Measurements from ENCODE around the gene LRRC56. TPM values are rescaled to one million over a fixed set of nuclear protein-coding genes. Genes with fewer than 3 reads are reported as not detected.

LRRC56 gene
- polyA plus RNA-seq, 1 donor: 2.4 TPM

DNA sequence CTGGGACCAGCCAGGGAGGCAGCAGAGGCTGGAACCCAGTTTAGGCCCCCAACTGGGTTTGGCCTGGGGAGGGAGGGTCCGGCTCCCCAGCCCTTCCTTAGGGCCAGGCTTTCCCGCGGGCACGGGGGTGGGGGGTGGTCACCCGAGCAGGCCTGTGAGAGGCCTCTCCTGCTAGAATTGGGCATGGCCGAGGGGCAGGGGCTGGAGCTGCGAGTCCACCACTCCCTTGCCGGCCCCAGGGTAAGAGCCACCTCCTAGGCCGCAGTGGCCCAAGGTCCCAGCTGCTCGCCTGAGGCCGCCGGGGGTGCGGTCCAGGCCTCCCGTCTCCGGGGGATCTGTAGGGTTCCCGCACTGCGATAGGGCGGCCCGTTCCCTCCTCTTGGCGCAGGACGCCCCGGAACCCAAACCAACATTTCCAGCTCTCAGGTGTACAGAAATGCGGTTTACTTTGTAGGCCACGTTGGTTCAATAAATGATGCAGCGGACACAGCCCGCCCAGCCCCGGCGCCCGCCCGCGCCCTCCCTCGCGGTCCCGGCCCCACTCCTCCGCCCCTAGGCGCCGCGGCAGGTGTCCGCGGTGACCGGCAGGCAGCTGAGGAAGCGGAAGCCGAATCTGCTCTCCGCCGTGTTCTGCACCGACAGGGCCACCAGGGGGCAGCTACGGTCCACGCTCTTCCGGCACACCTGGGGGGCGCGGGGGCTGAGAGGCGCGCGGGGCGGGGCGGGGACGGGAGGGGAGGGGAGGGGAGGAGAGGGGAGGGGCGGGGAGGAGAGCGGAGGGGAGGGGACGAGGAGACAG, 17.3 kb downstream of the LRRC56 start:
- no peaks in the 10 kb centered on the region for H3K36me3 ChIP-seq (ENCODE audit: control insufficient read depth, insufficient read depth, low read length)
- peak in 1 of 2 donors; percentile 63 for DNase-seq
- peaks cover 5% of the 10 kb centered on the region for H3K9me3 ChIP-seq (ENCODE audit: control insufficient read depth, low read depth, low read length)
- H3K4me3 ChIP-seq (ENCODE audit: low read length): peak overlapping the region; percentile 28
- H3K27me3 ChIP-seq (ENCODE audit: control insufficient read depth, insufficient read depth, low read length): peaks cover 51% of the 10 kb centered on the region
- WGBS (ENCODE audit: insufficient coverage, low lambda C conversion rate): no CpG with 5 or more reads among the region's 60 CpGs
- peaks cover 16% of the 10 kb centered on the region for H3K4me1 ChIP-seq (ENCODE audit: control insufficient read depth, insufficient read depth, low read length)
- no peak overlapping the region for H3K27ac ChIP-seq (ENCODE audit: low read length)

DNA sequence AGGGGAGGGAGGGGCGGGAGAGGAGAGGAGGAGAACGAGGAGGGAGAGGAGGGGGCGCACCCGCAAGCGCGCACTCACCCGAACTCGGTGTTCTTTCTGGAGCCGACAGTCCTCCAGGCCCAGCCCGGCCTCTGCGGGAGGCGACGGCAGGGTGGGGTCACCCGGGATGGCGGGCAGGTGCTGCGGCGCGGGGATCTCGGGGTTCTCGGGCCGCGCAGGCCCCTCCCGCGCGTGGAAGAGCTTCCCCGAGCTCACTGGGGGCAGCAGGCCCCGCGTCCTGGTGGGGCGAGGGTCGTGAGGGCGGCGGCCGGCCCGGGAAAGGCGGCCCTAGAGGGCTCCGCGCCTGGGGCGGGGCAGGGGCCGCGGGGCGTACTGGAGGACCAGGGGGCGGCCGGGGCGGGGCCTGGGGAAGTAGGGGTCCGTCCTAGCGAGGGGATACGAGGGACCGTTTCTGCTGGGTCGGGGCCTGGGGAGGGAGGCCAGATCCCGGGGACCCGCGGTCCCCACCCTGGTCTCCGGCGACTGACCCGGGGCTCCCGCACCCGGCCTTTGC, 18.0 kb downstream of the LRRC56 start:
- Histone ChIP-seq H3K27ac (ENCODE audit: low read length) (no peak overlapping the region), H3K27me3 (ENCODE audit: control insufficient read depth, insufficient read depth, low read length) (peaks cover 56% of the 10 kb centered on the region), H3K4me1 (ENCODE audit: control insufficient read depth, insufficient read depth, low read length) (peaks cover 22% of the 10 kb centered on the region), H3K36me3 (ENCODE audit: control insufficient read depth, insufficient read depth, low read length) (no peaks in the 10 kb centered on the region), H3K9me3 (ENCODE audit: control insufficient read depth, low read depth, low read length) (peaks cover 5% of the 10 kb centered on the region), H3K4me3 (ENCODE audit: low read length) (no peak overlapping the region)
- no CpG with 5 or more reads among the region's 57 CpGs for WGBS (ENCODE audit: insufficient coverage, low lambda C conversion rate)
- DNase-seq: no peak

DNA sequence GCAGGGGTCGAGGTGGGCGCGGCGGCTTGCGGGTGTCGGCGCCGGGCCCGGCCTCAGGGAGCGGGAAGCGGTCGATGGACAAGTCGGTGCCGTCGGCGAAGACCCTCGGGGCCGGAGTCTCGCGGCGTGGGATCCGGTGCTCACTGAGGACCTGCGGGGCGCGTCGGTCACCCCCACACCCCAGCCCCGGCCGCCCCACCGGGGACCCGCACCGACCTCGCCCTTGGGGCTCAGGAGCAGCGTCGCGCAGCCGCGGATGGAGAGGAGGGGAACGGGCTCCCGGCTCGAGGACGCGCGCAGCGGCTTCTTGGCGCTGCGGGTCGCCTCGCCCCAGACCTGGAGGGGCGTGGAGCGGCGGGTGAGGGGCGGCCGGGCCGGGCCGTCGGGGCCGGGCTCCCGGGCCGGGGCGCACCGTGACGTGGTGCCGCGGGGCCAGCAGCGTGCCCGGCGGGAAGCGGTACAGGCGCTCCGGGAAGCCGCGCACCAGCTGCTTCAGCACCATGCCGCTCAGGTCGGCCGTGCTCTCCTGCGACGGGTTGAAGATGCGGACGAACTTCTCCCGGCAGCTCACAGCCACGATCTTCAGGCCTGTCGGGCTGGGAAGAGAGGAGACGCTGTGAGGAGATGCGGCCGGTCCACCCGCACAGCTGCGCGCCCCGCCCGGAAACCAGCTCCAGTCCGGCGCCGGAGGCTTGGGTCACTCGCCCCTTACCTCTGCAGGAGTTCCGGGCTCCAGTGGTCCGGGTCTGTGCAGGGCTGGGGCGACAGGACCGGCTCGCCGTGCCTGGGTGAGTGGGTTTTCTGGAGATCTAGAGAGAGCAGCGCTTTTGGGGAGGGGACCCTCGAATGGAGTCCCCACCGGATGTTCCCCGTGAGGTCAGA, 18.7 kb downstream of the LRRC56 start:
- H3K9me3 ChIP-seq (ENCODE audit: control insufficient read depth, low read depth, low read length): peaks cover 5% of the 10 kb centered on the region
- WGBS (ENCODE audit: insufficient coverage, low lambda C conversion rate): no CpG with 5 or more reads among the region's 104 CpGs
- no peak overlapping the region for H3K4me3 ChIP-seq (ENCODE audit: low read length)

DNA sequence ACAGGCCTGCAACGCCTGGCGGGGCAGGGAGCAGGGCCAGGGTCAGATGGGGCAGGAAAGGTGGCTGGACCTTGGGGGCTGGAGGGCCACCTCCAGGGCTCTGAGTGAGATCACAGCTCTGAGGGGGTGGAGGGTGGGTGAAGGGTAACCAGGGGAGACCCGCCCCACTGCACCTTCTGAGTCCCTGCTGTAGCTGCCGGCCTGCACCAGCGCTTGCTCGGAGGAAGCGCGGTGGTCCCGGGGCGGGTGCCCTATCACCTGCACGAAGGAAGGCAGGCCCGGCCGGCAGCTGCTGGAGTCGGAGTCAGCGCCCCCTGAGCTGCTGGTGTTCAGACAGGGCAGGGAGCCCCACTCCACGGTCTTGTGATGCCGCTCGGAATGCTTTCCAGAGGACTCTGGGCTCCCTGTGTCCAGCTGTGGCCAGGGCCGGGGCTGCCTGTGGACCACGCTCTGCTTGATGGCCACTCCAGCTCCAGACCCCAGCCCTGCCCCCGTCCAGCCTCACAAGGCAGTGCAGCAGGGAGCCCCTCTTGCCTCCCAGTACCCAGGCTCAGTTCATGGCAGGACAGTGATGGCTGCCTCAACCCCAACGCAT, 19.4 kb downstream of the LRRC56 start:
- no peak overlapping the region for H3K4me3 ChIP-seq (ENCODE audit: low read length)
- WGBS (ENCODE audit: insufficient coverage, low lambda C conversion rate): no CpG with 5 or more reads among the region's 22 CpGs
- peaks cover 57% of the 10 kb centered on the region for H3K27me3 ChIP-seq (ENCODE audit: control insufficient read depth, insufficient read depth, low read length)
- H3K4me1 ChIP-seq (ENCODE audit: control insufficient read depth, insufficient read depth, low read length): peaks cover 24% of the 10 kb centered on the region
- no peak overlapping the region for H3K27ac ChIP-seq (ENCODE audit: low read length)
- no peak for DNase-seq
- peaks cover 5% of the 10 kb centered on the region for H3K9me3 ChIP-seq (ENCODE audit: control insufficient read depth, low read depth, low read length)
- no peaks in the 10 kb centered on the region for H3K36me3 ChIP-seq (ENCODE audit: control insufficient read depth, insufficient read depth, low read length)

More for the DNA sequence above, 18.7 kb downstream of the LRRC56 start:
- DNase-seq: peak in 1 of 2 donors; percentile 41
- Histone ChIP-seq H3K27ac (ENCODE audit: low read length) (no peak overlapping the region), H3K4me1 (ENCODE audit: control insufficient read depth, insufficient read depth, low read length) (peaks cover 22% of the 10 kb centered on the region), H3K27me3 (ENCODE audit: control insufficient read depth, insufficient read depth, low read length) (peaks cover 57% of the 10 kb centered on the region), H3K36me3 (ENCODE audit: control insufficient read depth, insufficient read depth, low read length) (no peaks in the 10 kb centered on the region)

DNA sequence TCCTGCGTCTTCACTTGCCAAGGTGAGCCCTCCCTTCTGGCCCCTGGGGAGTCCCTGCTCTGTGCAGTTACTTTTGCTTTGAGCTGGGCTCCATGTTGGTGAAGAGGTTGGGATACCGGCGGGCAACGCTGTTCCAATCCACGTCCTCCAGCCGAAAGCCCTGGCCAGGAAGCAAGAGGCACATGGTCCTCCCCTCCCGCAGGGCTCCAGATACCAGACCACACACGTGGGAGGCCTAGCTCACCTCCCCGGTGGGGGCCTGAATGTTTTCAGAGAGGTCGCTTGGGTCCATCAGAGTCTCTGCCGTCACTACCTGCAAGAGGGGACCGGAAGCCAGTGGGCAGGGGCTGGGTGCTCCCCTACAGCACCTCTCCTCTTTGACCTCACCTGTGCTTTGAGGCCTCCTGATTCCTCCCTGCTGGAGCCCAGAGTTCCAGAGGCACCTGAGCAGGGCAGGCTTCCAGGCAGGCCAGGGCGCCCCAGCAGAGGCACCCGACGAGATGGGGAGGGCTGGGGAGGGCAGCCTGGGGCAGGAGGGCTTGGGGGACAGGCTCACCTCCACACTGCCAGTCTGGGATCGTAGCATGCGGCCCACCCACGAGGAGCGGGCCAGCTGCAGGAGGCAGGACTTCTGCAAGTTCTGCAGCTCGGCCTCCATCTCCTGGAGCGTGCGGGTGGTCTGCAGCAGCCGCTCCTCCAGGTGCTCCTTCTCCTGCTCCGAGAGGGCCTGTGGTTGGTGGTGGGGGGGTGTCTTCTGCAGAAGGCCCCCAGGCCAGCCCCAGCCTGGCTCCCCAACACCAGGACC, 20.2 kb downstream of the LRRC56 start:
- Histone ChIP-seq H3K4me1 (ENCODE audit: control insufficient read depth, insufficient read depth, low read length) (peaks cover 32% of the 10 kb centered on the region), H3K27ac (ENCODE audit: low read length) (no peak overlapping the region), H3K9me3 (ENCODE audit: control insufficient read depth, low read depth, low read length) (peaks cover 5% of the 10 kb centered on the region), H3K27me3 (ENCODE audit: control insufficient read depth, insufficient read depth, low read length) (peaks cover 57% of the 10 kb centered on the region), H3K4me3 (ENCODE audit: low read length) (no peak overlapping the region), H3K36me3 (ENCODE audit: control insufficient read depth, insufficient read depth, low read length) (peaks cover 6% of the 10 kb centered on the region)
- WGBS (ENCODE audit: insufficient coverage, low lambda C conversion rate): no CpG with 5 or more reads among the region's 24 CpGs
- DNase-seq: no peak

DNA sequence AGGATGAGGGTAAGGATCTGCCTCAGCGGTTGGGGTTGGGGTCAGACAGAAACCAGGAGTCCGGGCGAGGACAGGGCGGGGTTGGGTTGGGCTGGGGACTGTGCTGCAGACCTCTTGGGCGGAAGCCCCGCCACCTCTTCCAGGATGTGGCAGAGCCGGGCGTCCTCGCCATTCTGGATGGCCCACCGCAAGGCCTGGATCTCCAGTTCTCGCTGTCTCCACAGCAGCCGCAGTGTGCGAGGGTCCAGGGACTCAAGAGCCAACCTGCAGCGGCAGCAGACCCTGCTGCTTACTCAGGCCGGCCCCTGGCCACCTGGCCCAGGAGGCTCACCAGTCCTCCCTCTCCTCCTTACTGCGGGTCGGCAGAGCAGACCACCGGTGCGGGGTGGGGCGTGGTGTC, 21.2 kb downstream of the LRRC56 start:
- H3K4me1 ChIP-seq (ENCODE audit: control insufficient read depth, insufficient read depth, low read length): peaks cover 32% of the 10 kb centered on the region
- H3K27ac ChIP-seq (ENCODE audit: low read length): no peak overlapping the region
- no peak overlapping the region for H3K4me3 ChIP-seq (ENCODE audit: low read length)
- DNase-seq: no peak
- peaks cover 5% of the 10 kb centered on the region for H3K9me3 ChIP-seq (ENCODE audit: control insufficient read depth, low read depth, low read length)
- peaks cover 55% of the 10 kb centered on the region for H3K27me3 ChIP-seq (ENCODE audit: control insufficient read depth, insufficient read depth, low read length)
- H3K36me3 ChIP-seq (ENCODE audit: control insufficient read depth, insufficient read depth, low read length): peaks cover 16% of the 10 kb centered on the region
- no CpG with 5 or more reads among the region's 20 CpGs for WGBS (ENCODE audit: insufficient coverage, low lambda C conversion rate)

DNA sequence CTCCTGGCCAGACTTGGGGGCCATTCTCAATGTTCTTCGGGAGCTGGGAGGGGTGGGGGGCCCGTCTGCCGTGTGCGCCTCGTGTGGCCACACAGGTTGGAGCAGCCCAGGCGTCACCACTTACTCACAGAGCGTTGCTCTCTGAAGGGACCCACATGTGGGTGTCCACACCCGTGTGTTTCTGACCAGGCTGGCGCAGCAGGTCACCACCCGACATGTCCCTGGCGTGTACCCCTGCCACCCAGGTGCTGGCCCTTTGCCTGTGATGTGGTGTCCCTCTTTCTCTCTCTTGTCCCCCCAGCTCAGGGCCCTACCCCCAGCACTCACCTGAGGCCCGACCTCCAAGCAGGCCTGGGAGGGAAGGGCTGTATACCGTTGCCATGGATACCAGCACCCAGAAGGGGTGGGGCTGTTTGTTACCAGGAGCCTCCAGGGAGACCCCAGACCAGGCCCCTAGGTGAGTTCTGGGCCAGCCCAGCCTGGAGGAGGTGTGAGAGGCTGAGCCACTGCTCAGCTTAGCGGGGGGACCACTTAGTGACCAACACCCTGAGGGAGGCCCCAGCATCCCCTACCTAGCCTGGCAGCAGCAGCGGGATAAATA, 21.8 kb downstream of the LRRC56 start:
- H3K27ac ChIP-seq (ENCODE audit: low read length): no peak overlapping the region
- no peak for DNase-seq
- peaks cover 49% of the 10 kb centered on the region for H3K27me3 ChIP-seq (ENCODE audit: control insufficient read depth, insufficient read depth, low read length)
- peaks cover 22% of the 10 kb centered on the region for H3K36me3 ChIP-seq (ENCODE audit: control insufficient read depth, insufficient read depth, low read length)
- H3K4me1 ChIP-seq (ENCODE audit: control insufficient read depth, insufficient read depth, low read length): peaks cover 29% of the 10 kb centered on the region
- no peak overlapping the region for H3K4me3 ChIP-seq (ENCODE audit: low read length)
- no CpG with 5 or more reads among the region's 15 CpGs for WGBS (ENCODE audit: insufficient coverage, low lambda C conversion rate)
- H3K9me3 ChIP-seq (ENCODE audit: control insufficient read depth, low read depth, low read length): peaks cover 5% of the 10 kb centered on the region

DNA sequence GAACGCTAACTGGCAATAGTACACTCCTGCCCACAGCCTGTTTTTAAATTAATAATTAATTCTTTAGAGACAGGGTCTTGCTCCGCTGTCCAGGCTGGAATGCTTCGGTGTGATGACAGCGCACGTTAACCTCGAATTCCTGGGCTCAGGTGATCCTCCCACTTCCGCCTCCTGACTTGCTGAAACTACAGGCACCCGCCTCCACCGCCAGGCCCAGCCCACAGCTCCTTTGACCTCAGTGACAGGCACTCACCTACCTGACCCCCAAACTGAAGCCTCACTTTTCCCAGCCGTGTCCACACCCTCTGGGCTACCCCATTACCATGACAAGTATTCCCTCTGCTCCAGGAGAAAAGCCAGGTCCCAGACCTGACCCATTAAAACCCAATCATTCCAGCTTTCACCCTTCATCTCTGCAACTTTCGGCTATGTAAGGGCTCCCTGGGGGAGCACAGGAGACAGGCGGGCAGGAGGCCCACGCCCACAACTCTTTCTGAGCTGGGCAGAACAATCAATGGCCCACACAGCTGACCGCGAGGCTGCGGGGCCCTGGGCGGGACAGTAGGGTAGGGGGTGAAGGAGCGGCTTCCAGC, 22.5 kb downstream of the LRRC56 start:
- Histone ChIP-seq H3K9me3 (ENCODE audit: control insufficient read depth, low read depth, low read length) (peaks cover 5% of the 10 kb centered on the region), H3K4me3 (ENCODE audit: low read length) (peak overlapping the region; percentile 74), H3K27ac (ENCODE audit: low read length) (peak overlapping the region; percentile 95), H3K36me3 (ENCODE audit: control insufficient read depth, insufficient read depth, low read length) (peaks cover 23% of the 10 kb centered on the region), H3K27me3 (ENCODE audit: control insufficient read depth, insufficient read depth, low read length) (peaks cover 42% of the 10 kb centered on the region), H3K4me1 (ENCODE audit: control insufficient read depth, insufficient read depth, low read length) (peaks cover 23% of the 10 kb centered on the region)
- WGBS (ENCODE audit: insufficient coverage, low lambda C conversion rate): 100% methylated on average over 1 of the region's 18 CpGs
- peak in 1 of 2 donors; percentile 39 for DNase-seq

Data from large intestine (tissue), 3 donors.